ENCODE results near the gene RHCG.

Gene RHCG

GRCh38 chr15:89444241-89445225, 51.9 kb downstream of the RHCG start:
- no peak for DNase-seq (ENCODE audit: low spot score)

- DNase-seq (ENCODE audit: low spot score), result no peak
These were observed 52.8 kb downstream of the RHCG start for GRCh38 chr15:89443581-89443980.

- DNase-seq (ENCODE audit: low spot score), result peak; percentile 19
These were observed 53.6 kb downstream of the RHCG start for GRCh38 chr15:89442671-89443307.

GRCh38 chr15:89442155-89442554, 54.2 kb downstream of the RHCG start:
- no peak for DNase-seq (ENCODE audit: low spot score)

GRCh38 chr15:89441295-89441812, 55.0 kb downstream of the RHCG start:
- DNase-seq (ENCODE audit: low spot score), result no peak

GRCh38 chr15:89439764-89440163, 56.6 kb downstream of the RHCG start:
- DNase-seq (ENCODE audit: low spot score), result no peak

- no peak for DNase-seq (ENCODE audit: low spot score)
These were observed 59.6 kb downstream of the RHCG start for GRCh38 chr15:89436560-89437311.

GRCh38 chr15:89435362-89435761, 61.0 kb downstream of the RHCG start:
- DNase-seq (ENCODE audit: low spot score), result no peak

GRCh38 chr15:89433686-89434085, 62.7 kb downstream of the RHCG start:
- peak; percentile 61 for DNase-seq (ENCODE audit: low spot score)

GRCh38 chr15:89430530-89431341, 65.6 kb downstream of the RHCG start:
- peak; percentile 83 for DNase-seq (ENCODE audit: low spot score)

GRCh38 chr15:89429986-89430385, 66.4 kb downstream of the RHCG start:
- DNase-seq (ENCODE audit: low spot score), result no peak

- no peak for DNase-seq (ENCODE audit: low spot score)
These were observed 67.4 kb downstream of the RHCG start for GRCh38 chr15:89429023-89429422.

- no peak for DNase-seq (ENCODE audit: low spot score)
These were observed 68.1 kb downstream of the RHCG start for GRCh38 chr15:89428246-89428645.

- DNase-seq (ENCODE audit: low spot score), result no peak
These were observed 69.9 kb downstream of the RHCG start for GRCh38 chr15:89426500-89426899.

- DNase-seq (ENCODE audit: low spot score), result no peak
These were observed 72.4 kb downstream of the RHCG start for GRCh38 chr15:89423981-89424380.

All from globus pallidus (tissue), 1 donor.